Fibroblast of mammary gland (primary cell): ENCODE measurements around the gene GFPT1.

Source experiments
- DNase-seq: peaks from one replicate; pipeline ENCODE4 v3.0.0-alpha.2; 2010; ENCODE audit warnings: low read depth
- H3K4me3 ChIP-seq: 2 replicates; pipeline ENCODE4 v1.5.1; 2011; ENCODE audit warnings: low read depth, mild to moderate bottlenecking, low read length, moderate library complexity; ENCODE audit not compliant: control insufficient read depth
- TF ChIP-seq, protein P1 (sequence below): conservative IDR thresholded peaks from 2 replicates; pipeline ENCODE4 v1.5.1; 2011; ENCODE audit warnings: low read depth, low read length, inconsistent platforms; ENCODE audit not compliant: control insufficient read depth, insufficient read depth

The GFPT1 gene

DNA sequence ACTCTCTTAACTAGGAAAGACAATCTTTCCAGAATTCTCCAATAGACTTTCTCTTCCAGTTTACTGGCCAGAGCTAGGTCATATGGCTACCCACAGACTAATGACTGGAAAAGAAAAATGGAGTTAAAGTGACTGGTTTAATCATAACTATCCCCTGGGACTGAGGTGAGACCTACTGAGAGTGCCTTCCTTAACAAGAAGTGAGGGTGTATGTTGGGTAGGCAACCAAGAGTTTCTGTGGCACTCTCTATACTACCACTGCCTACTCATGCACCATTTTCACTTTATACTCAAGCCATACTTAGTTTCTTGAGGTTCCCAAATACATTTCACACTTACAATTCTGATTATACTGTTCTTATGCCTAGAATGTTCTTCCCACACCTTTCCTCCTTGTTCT, 6.9 kb upstream of the GFPT1 start:
- no peak overlapping the region for H3K4me3 ChIP-seq
- no peak for DNase-seq
- TF ChIP-seq, protein P1, sequence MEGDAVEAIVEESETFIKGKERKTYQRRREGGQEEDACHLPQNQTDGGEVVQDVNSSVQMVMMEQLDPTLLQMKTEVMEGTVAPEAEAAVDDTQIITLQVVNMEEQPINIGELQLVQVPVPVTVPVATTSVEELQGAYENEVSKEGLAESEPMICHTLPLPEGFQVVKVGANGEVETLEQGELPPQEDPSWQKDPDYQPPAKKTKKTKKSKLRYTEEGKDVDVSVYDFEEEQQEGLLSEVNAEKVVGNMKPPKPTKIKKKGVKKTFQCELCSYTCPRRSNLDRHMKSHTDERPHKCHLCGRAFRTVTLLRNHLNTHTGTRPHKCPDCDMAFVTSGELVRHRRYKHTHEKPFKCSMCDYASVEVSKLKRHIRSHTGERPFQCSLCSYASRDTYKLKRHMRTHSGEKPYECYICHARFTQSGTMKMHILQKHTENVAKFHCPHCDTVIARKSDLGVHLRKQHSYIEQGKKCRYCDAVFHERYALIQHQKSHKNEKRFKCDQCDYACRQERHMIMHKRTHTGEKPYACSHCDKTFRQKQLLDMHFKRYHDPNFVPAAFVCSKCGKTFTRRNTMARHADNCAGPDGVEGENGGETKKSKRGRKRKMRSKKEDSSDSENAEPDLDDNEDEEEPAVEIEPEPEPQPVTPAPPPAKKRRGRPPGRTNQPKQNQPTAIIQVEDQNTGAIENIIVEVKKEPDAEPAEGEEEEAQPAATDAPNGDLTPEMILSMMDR: no peak

DNA sequence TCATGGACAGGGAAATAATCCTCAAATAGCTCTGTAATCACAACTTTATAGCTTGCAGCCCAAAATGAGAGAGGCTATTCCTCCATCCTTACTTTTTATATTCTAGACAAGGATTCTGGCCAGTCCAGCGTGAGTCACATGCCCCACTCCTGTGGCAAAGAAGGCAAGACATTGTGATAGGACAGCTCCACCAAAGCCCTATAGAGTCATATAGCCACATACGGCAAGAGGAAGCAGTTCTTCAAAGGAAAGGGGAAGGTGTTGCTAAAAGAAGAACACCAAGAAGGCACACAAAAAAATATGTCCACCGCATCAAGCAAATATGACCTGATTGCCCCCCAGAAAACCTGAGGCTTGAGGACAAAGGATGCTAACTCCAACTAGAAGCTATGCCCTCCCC, 3.4 kb upstream of the GFPT1 start:
- no peak for DNase-seq
- no peak overlapping the region for H3K4me3 ChIP-seq
- TF ChIP-seq, protein P1: no peak

DNA sequence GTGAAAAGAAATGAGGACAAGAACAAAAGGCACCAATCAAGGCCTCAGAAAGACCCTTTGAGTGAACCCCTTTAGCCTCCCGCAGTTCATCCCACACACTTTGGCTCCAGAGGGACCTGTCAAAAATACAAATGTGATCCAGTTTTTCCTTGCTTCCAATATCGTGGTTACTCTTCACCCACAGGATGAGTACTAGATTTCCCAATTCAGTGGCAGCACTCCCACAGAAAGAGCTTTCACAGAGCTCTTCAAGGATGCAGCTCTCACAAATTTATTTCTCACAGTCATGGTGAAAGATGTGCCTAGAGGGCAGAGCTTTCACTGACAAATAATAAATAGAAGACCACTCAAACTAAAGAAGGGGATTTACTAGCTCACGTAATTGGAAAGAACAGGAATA, 3.0 kb upstream of the GFPT1 start:
- TF ChIP-seq, protein P1: no peak
- H3K4me3 ChIP-seq: no peak overlapping the region
- peak; percentile 54 for DNase-seq

DNA sequence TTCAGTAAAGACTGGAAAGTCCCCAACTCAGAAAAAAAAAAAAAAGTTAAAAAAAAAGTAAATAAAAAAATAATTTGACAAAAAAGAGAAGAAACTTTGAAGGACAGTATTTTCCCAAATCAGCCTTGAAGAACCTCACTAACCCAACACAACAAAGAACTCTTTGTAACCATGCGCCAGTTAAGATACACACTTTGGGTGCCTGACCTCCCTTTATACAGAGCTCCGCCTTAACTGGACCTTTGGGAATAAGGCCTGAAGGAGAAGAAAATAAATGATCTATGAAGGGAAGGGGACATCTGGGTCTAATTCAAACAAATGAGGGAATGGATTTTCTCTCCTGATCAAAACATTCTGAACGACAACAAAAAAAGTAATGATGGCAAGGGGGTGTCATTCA, 2.2 kb upstream of the GFPT1 start:
- H3K4me3 ChIP-seq: no peak overlapping the region
- no peak for DNase-seq
- TF ChIP-seq, protein P1: no peak

DNA sequence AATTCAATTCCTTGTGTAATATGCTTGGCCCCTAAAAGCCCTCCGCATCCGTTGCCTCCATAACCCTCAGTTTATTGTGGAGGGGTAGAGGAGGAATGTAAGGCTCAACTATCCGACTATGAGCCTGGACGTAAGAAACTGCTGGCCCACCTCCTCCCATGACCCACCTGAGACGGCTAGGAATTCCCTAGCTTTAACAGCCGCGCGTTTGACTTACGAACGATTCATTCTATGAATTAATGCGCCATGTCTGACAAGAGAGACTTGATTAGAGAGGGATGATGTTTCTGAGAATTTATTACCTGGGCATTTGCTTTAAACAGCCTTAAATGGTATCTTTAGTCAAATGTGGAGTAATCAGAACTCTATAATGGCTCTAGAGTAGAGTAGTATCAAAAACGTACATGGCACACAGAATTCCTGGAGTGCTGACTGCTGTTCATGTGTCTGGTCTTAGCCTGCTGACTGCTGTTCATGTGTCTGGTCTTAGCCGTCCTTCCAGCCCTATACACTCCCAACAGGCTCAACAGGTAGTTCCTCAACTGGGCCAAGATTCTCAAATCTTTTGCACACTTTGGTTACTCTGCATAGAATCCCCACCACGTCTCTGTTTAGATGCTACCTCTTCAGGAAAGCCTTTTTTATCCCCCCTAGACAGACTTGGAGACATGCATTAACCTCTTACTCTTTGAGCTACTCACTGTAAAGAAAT, 899 bp upstream of the GFPT1 start:
- TF ChIP-seq, protein P1: no peak
- H3K4me3 ChIP-seq: peak overlapping the region; percentile 68
- DNase-seq: no peak

- TF ChIP-seq, protein P1: no peak
- peak overlapping the region; percentile 84 for H3K4me3 ChIP-seq
- no peak for DNase-seq
Observed at GRCh38 chr2:69386360-69386759, 667 bp downstream of the GFPT1 start.
